ENCODE results near the gene MBOAT1. TPM values are rescaled to one million over a fixed set of nuclear protein-coding genes. Genes with fewer than 3 reads are reported as not detected.

Gene MBOAT1
- total and polyA plus RNA-seq, 2 of the 13 experiments (the other 11 are each of a cell fraction or from before 2014, with no cell fraction given), result not detected

DNA sequence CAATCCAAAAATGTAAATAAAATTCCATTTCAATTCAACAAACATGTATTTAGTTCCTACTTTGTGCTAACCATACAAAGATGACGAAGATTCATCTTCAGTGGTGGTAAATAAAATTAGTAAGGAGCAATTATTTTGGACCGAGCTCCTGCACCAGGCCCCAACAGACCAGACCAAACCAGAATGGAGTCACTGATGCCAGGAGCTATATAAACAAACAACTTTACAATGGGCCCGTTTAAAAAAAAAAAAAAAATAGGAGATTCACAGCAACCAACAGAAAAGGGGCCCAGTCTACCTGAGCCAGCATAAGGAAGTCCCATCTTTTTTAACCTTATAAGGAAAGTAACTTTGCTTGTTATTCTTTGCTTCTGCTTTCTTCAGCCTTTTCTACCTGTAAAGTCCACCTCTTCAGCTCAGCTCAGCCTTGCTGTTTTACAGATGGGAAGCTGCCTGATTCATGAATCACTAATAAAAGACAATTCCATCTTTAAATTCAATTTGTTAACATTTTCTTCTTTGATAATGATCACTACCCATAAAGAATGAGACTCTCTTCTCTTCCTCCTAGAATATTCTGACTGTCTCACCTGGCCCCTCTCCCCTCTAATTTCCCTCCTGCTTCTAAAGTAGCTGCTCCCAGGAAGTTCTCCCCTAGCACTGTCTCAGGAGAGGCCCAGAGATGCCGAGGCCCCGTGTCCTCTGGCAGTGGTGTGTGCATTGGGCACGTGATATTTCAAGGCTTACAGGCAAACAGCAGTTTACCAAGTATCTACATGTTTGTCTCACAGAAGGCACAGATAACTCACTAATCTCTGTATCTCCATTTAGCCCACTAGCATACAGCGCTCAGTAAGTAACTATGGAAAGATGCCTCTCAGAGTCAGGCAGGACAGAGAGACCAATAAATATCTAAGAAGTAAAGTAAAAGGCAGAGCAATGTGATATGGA is 8.4 kb downstream of the MBOAT1 start:
- no peak for DNase-seq (ENCODE audit: low spot score)
- H3K79me2 ChIP-seq (ENCODE audit: insufficient read depth, low read length), result no peaks in the 10 kb centered on the region
- no peaks in the 10 kb centered on the region for H3K36me3 ChIP-seq (replicated peaks in 1 of 2; ENCODE audit: control insufficient read depth in 1 of 2, insufficient read depth in 2 of 2, low read length in 2 of 2)
- in situ Hi-C loops (cut with HindIII; ENCODE audit: extremely low pct_ligation_motif_present, low pct_unique_long_range_greater_than_20kb) (no loop called here), intact Hi-C loops (cut with micrococcal nuclease; ENCODE audit: unreplicated experiment) (no loop called here)
- H3K27ac ChIP-seq (ENCODE audit: extremely low read length, insufficient read depth, low read length), result no peak overlapping the region
- ChIA-PET CTCF (ENCODE audit: low intra/inter-chr PET ratio, low total read pairs) (no interaction called here), POLR2A (no interaction called here)
- no TSS peak for BruUV-seq (replicated peaks)
- H3K4me3 ChIP-seq (replicated peaks in 1 of 3; ENCODE audit: insufficient read depth in 1 of 3, low read depth in 2 of 3, low read length in 3 of 3), result no peak overlapping the region
- no peak overlapping the region for H3K4me2 ChIP-seq (ENCODE audit: low read depth, low read length)
- no peak for ATAC-seq
- no peak overlapping the region for H3K9ac ChIP-seq (ENCODE audit: insufficient read depth, low read depth, low read length)
- no peaks in the 10 kb centered on the region for H4K20me1 ChIP-seq (ENCODE audit: insufficient read depth, low read length)
- TF ChIP-seq, protein P1, sequence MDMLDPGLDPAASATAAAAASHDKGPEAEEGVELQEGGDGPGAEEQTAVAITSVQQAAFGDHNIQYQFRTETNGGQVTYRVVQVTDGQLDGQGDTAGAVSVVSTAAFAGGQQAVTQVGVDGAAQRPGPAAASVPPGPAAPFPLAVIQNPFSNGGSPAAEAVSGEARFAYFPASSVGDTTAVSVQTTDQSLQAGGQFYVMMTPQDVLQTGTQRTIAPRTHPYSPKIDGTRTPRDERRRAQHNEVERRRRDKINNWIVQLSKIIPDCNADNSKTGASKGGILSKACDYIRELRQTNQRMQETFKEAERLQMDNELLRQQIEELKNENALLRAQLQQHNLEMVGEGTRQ (IDR thresholded peaks at IDR 0.05; ENCODE audit: low read depth, low read length), result no peak
- TF ChIP-seq, protein P1 (CRISPR knock-in tag; IDR thresholded peaks at IDR 0.05; ENCODE audit: borderline replicate concordance), result no peak
- TF ChIP-seq FOSL1 (CRISPR knock-in tag; IDR thresholded peaks at IDR 0.05; ENCODE audit: borderline replicate concordance), result no peak
- TF ChIP-seq ZNF891 (CRISPR knock-in tag; IDR thresholded peaks at IDR 0.05), result no peak
- TF ChIP-seq ZNF746 (CRISPR knock-in tag; IDR thresholded peaks at IDR 0.05), result no peak
- no peak for TF ChIP-seq ZFP1 (CRISPR knock-in tag; IDR thresholded peaks at IDR 0.05)
- TF ChIP-seq NR3C1 (CRISPR knock-in tag; IDR thresholded peaks at IDR 0.05), result no peak
- TF ChIP-seq, protein P2, sequence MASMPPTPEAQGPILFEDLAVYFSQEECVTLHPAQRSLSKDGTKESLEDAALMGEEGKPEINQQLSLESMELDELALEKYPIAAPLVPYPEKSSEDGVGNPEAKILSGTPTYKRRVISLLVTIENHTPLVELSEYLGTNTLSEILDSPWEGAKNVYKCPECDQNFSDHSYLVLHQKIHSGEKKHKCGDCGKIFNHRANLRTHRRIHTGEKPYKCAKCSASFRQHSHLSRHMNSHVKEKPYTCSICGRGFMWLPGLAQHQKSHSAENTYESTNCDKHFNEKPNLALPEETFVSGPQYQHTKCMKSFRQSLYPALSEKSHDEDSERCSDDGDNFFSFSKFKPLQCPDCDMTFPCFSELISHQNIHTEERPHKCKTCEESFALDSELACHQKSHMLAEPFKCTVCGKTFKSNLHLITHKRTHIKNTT (CRISPR knock-in tag; IDR thresholded peaks at IDR 0.05), result no peak
- TF ChIP-seq, protein P3, sequence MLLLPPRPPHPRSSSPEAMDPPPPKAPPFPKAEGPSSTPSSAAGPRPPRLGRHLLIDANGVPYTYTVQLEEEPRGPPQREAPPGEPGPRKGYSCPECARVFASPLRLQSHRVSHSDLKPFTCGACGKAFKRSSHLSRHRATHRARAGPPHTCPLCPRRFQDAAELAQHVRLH (CRISPR knock-in tag; IDR thresholded peaks at IDR 0.05; ENCODE audit: borderline replicate concordance, low read depth), result no peak
- TF ChIP-seq HDAC6 (IDR thresholded peaks at IDR 0.05; ENCODE audit: low read depth, low read length), result no peak
- TF ChIP-seq, protein P4, sequence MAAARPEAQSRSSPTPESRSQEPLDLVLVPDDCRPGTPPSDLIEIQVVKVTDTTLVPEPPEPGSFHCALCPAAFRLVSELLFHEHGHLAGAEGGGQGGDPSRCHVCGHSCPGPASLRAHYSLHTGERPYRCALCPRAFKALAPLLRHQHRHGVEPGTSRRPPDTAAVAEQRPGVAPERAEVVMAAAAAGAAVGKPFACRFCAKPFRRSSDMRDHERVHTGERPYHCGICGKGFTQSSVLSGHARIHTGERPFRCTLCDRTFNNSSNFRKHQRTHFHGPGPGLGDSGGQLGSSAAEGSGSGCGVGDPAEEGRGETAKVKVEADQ (CRISPR knock-in tag; IDR thresholded peaks at IDR 0.05; ENCODE audit: borderline replicate concordance), result no peak
- TF ChIP-seq U2AF1 (optimal IDR thresholded peaks at IDR 0.05; ENCODE audit: low read depth, low read length), result no peak
- no peak for TF ChIP-seq ZFP62 (CRISPR knock-in tag; IDR thresholded peaks at IDR 0.05)
- TF ChIP-seq TARDBP (CRISPR knock-in tag; IDR thresholded peaks at IDR 0.05), result no peak
- TF ChIP-seq, protein P5, sequence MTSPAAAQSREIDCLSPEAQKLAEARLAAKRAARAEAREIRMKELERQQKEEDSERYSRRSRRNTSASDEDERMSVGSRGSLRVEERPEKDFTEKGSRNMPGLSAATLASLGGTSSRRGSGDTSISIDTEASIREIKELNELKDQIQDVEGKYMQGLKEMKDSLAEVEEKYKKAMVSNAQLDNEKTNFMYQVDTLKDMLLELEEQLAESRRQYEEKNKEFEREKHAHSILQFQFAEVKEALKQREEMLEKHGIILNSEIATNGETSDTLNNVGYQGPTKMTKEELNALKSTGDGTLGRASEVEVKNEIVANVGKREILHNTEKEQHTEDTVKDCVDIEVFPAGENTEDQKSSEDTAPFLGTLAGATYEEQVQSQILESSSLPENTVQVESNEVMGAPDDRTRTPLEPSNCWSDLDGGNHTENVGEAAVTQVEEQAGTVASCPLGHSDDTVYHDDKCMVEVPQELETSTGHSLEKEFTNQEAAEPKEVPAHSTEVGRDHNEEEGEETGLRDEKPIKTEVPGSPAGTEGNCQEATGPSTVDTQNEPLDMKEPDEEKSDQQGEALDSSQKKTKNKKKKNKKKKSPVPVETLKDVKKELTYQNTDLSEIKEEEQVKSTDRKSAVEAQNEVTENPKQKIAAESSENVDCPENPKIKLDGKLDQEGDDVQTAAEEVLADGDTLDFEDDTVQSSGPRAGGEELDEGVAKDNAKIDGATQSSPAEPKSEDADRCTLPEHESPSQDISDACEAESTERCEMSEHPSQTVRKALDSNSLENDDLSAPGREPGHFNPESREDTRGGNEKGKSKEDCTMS (CRISPR knock-in tag; conservative IDR thresholded peaks at IDR 0.05), result no peak
- H3K4me1 ChIP-seq (ENCODE audit: insufficient read depth, low read length), result no peaks in the 10 kb centered on the region
- H2AFZ ChIP-seq (ENCODE audit: low read length), result no peak overlapping the region
- no peaks in the 10 kb centered on the region for H3K9me3 ChIP-seq (ENCODE audit: low read length)
- 27% methylated on average over 7 of the region's 7 CpGs for WGBS (ENCODE audit: low lambda C conversion rate)
- FAIRE-seq, result no peak
- no peaks in the 10 kb centered on the region for H3K27me3 ChIP-seq (ENCODE audit: control insufficient read depth in 1 of 2, insufficient read depth in 2 of 2, low read length in 2 of 2)

All from HepG2 (cell line).